GM12878 (cell line): ENCODE measurements around the gene AZU1. TPM values are rescaled to one million over a fixed set of nuclear protein-coding genes. Genes with fewer than 3 reads are reported as not detected.

Experiments used
- ATAC-seq: fragments of 200-7000 bp; cut with Tn5 transposase; 3 replicates; pipeline ENCODE4 v1.9.1; 2020; ENCODE audit warnings: mild to moderate bottlenecking, moderate library complexity
- BruUV-seq: library from RNA; stranded (reverse); fragments of 400-500 nt; replicated peaks from 2 replicates; lab custom pipeline; 2021; lab: Mats Ljungman, UMichigan
- CTCF ChIA-PET: fragments of 300-600 bp; sonication (Branson Sonifier 250); formaldehyde crosslinking; extraction: SDS; loops from one replicate; lab custom pipeline; 2021; ENCODE audit warnings: inconsistent platforms; lab: Yijun Ruan, JAX
- POLR2A ChIA-PET: fragments of 350-600 bp; formaldehyde crosslinking; extraction: SDS; loops from one replicate; lab custom pipeline; 2021; ENCODE audit warnings: inconsistent platforms; lab: Charles Lee
- RAD21 ChIA-PET: fragments of 300-600 bp; sonication (Branson Sonifier 250); formaldehyde crosslinking; loops from one replicate; lab custom pipeline; 2023; ENCODE audit warnings: antibody characterized with exemption; ENCODE audit not compliant: unreplicated experiment; lab: Charles Lee
- SMC1A ChIA-PET: fragments of 300-600 bp; sonication (Branson Sonifier 250); formaldehyde crosslinking; loops from one replicate; lab custom pipeline; 2023; ENCODE audit not compliant: unreplicated experiment, uncharacterized antibody; lab: Charles Lee
- DNase-seq: peaks from one replicate; pipeline ENCODE4 v3.0.0-alpha.2; 2011; ENCODE audit warnings: low read depth, low spot score
- FAIRE-seq: peaks from 3 replicates; lab custom pipeline; 2011; peaks lifted over from hg19 to GRCh38; lab: Jason Lieb, UNC
- H2AFZ ChIP-seq: 2 replicates; pipeline ENCODE4 v1.6.0; 2011; ENCODE audit warnings: low read depth, low read length, control low read depth; ENCODE audit not compliant: control insufficient read depth
- H3K27ac ChIP-seq: 2 replicates; pipeline ENCODE4 v1.5.1; 2011; ENCODE audit warnings: control low read depth; ENCODE audit not compliant: control insufficient read depth, insufficient read depth
- H3K27me3 ChIP-seq, 2 experiments: replicated peaks in 1 of 2; 2 replicates each; pipeline versions ENCODE4 v1.6.0 to v1.6.1; 2011; ENCODE audit warnings: low read length in 1 of 2; ENCODE audit not compliant: control insufficient read depth in 2 of 2, insufficient read depth in 2 of 2
- H3K36me3 ChIP-seq, 2 experiments: 2 replicates each; pipeline ENCODE4 v1.5.1; 2011; ENCODE audit warnings: low read length in 1 of 2; ENCODE audit not compliant: control insufficient read depth in 2 of 2, insufficient read depth in 2 of 2
- H3K4me1 ChIP-seq: 2 replicates; pipeline ENCODE4 v1.6.1; 2011; ENCODE audit warnings: mild to moderate bottlenecking, low read length, moderate library complexity, mixed read lengths; ENCODE audit not compliant: control insufficient read depth, insufficient read depth
- H3K4me2 ChIP-seq: 2 replicates; pipeline ENCODE4 v1.6.0; 2011; ENCODE audit warnings: control low read depth; ENCODE audit not compliant: control insufficient read depth, insufficient read depth
- H3K4me3 ChIP-seq: fragments of 200-600 bp; sonication (generic); 2 replicates; pipeline ENCODE4 v1.5.1; 2016
- H3K79me2 ChIP-seq: 2 replicates; pipeline ENCODE4 v1.6.0; 2011; ENCODE audit warnings: low read length; ENCODE audit not compliant: control insufficient read depth, insufficient read depth
- H3K9ac ChIP-seq: 2 replicates; pipeline ENCODE4 v1.8.0; 2011; ENCODE audit warnings: low read length, control low read depth, mixed read lengths; ENCODE audit not compliant: control insufficient read depth, insufficient read depth
- H3K9me3 ChIP-seq: replicated peaks from 3 replicates; pipeline ENCODE4 v1.5.1; 2011; ENCODE audit warnings: mild to moderate bottlenecking, low read length; ENCODE audit not compliant: control insufficient read depth, insufficient read depth
- H4K20me1 ChIP-seq: 2 replicates; pipeline ENCODE4 v1.6.0; 2011; ENCODE audit not compliant: control insufficient read depth, insufficient read depth
- BACH1 ChIP-seq: fragments of 450-650 bp; IDR thresholded peaks from 2 replicates; pipeline ENCODE4 v1.6.1; 2017; ENCODE audit warnings: mild to moderate bottlenecking, borderline replicate concordance
- BMI1 ChIP-seq: fragments of 450-650 bp; IDR thresholded peaks from 2 replicates; pipeline ENCODE4 v1.6.1; 2016; ENCODE audit warnings: mild to moderate bottlenecking, moderate library complexity, borderline replicate concordance
- GATAD2B ChIP-seq: fragments of 450-650 bp; conservative IDR thresholded peaks from 2 replicates; pipeline ENCODE4 v1.6.1; 2017; ENCODE audit warnings: low read depth, mild to moderate bottlenecking, moderate library complexity
- IKZF1 ChIP-seq: fragments of 450-650 bp; conservative IDR thresholded peaks from 2 replicates; pipeline ENCODE4 v1.6.1; 2017; ENCODE audit warnings: antibody characterized with exemption, mild to moderate bottlenecking
- MYB ChIP-seq: fragments of 150-350 bp; IDR thresholded peaks from 2 replicates; pipeline ENCODE4 v1.6.1; 2014; ENCODE audit warnings: mild to moderate bottlenecking, low read depth, low read length, borderline replicate concordance
- NBN ChIP-seq: fragments of 450-650 bp; IDR thresholded peaks from 2 replicates; pipeline ENCODE4 v1.6.1; 2016
- NFYA ChIP-seq: IDR thresholded peaks from 2 replicates; pipeline ENCODE4 v1.6.1; 2011; ENCODE audit warnings: low read depth, mild to moderate bottlenecking, low read length, improper control_type of control experiment, borderline replicate concordance
- POLR2A ChIP-seq: IDR thresholded peaks from 2 replicates; pipeline ENCODE4 v1.6.1; 2011; ENCODE audit warnings: low read depth, mild to moderate bottlenecking, low read length
- POLR2AphosphoS5 ChIP-seq: IDR thresholded peaks from 2 replicates; pipeline ENCODE4 v1.6.1; 2011; ENCODE audit warnings: mild to moderate bottlenecking, low read length, inconsistent platforms
- RCOR1 ChIP-seq: conservative IDR thresholded peaks from 2 replicates; pipeline ENCODE4 v1.6.1; 2012; ENCODE audit warnings: low read depth, low read length, improper control_type of control experiment
- SIX5 ChIP-seq: IDR thresholded peaks from 2 replicates; pipeline ENCODE4 v1.6.1; 2011; ENCODE audit warnings: mild to moderate bottlenecking, low read depth, low read length, moderate library complexity; ENCODE audit not compliant: severe bottlenecking
- SMAD1 ChIP-seq: fragments of 450-650 bp; IDR thresholded peaks from 2 replicates; pipeline ENCODE4 v1.6.1; 2018; ENCODE audit warnings: mild to moderate bottlenecking, low read depth; ENCODE audit not compliant: partially characterized antibody
- SMARCA5 ChIP-seq: fragments of 450-650 bp; IDR thresholded peaks from 2 replicates; pipeline ENCODE4 v1.6.1; 2017; ENCODE audit warnings: mild to moderate bottlenecking
- SRF ChIP-seq, 2 experiments: IDR thresholded peaks; 2 replicates each; pipeline ENCODE4 v1.6.1; 2011; ENCODE audit warnings: low read depth in 2 of 2, low read length in 2 of 2, mild to moderate bottlenecking in 1 of 2, moderate library complexity in 1 of 2
- TBL1XR1 ChIP-seq: IDR thresholded peaks from 2 replicates; pipeline ENCODE4 v1.6.1; 2012; ENCODE audit warnings: low read depth, low read length, improper control_type of control experiment
- YY1 ChIP-seq: IDR thresholded peaks from 2 replicates; pipeline ENCODE4 v1.6.1; 2011; ENCODE audit warnings: low read depth, mild to moderate bottlenecking, low read length
- ZBTB33 ChIP-seq: fragments of 450-650 bp; IDR thresholded peaks from 2 replicates; pipeline ENCODE4 v1.6.1; 2017; ENCODE audit warnings: mild to moderate bottlenecking
- ZBTB40 ChIP-seq: fragments of 450-650 bp; IDR thresholded peaks from 2 replicates; pipeline ENCODE4 v1.6.1; 2016; ENCODE audit warnings: mild to moderate bottlenecking, moderate library complexity, borderline replicate concordance
- ZNF24 ChIP-seq: fragments of 450-650 bp; IDR thresholded peaks from 2 replicates; pipeline ENCODE4 v1.6.1; 2017; ENCODE audit warnings: antibody characterized with exemption, mild to moderate bottlenecking
- WGBS: methylation state at CpG from one replicate; pipeline ENCODE4 v1.1.6; 2016; ENCODE audit warnings: low lambda C conversion rate; ENCODE audit not compliant: insufficient replicate concordance, insufficient coverage; ENCODE audit errors: missing lambda C conversion rate; 5-methylcytosine and 5-hydroxymethylcytosine counted together
- in situ Hi-C: fragments of 300-500 bp; cut with MboI; formaldehyde crosslinking; loops from 9 replicates; pipeline ENCODE4 v1.14.3; 2018; ENCODE audit warnings: mixed read lengths
- intact Hi-C: fragments of 100-400 bp; cut with micrococcal nuclease; formaldehyde crosslinking; loops from one replicate; pipeline ENCODE4 v1.14.2; 2022; ENCODE audit not compliant: unreplicated experiment
- polyA plus RNA-seq, 11 experiments: library from polyadenylated mRNA; depleted of rRNA in 4 of 11; unstranded in 6 of 11; stranded (reverse) in 5 of 11; fragments of >200 nt; fragmentation: Nextera tagmentation in 4 of 11; fragmentation: Illumina TruSeq in 1 of 11; extraction: Ambion mirVana in 4 of 11; extraction: Trizol in 1 of 11; gene quantifications; 1 replicate in 1 of 11; 2 replicates in 10 of 11; pipeline versions ENCODE4 v1.2.1 to v1.2.3, GENCODE V29; 2011 to 2016; ENCODE audit warnings: inconsistent platforms in 2 of 11, missing spikeins in 2 of 11, low read depth in 1 of 11
- total RNA-seq, 4 experiments: library from RNA; depleted of rRNA in 3 of 4; stranded (reverse); fragments of >200 nt in 3 of 4; fragmentation: Illumina TruSeq in 1 of 4; extraction: Trizol in 1 of 4; gene quantifications; 2 replicates each; pipeline versions ENCODE4 v1.2.1 to v1.2.3, GENCODE V29; 2013 to 2021

The AZU1 gene
- total and polyA plus RNA-seq, 10 of the 15 experiments (the other 5 are each of a cell fraction or from before 2014, with no cell fraction given): not detected

- CTCF ChIA-PET: no interaction called here
- no peak overlapping the region for H3K4me2 ChIP-seq
- no peak overlapping the region for H3K27ac ChIP-seq
- H3K79me2 ChIP-seq: peaks cover 38% of the 10 kb centered on the region
- intact Hi-C loops: no loop called here
- ATAC-seq: no peak
- no peak for DNase-seq
- H4K20me1 ChIP-seq: peaks cover 19% of the 10 kb centered on the region
- H2AFZ ChIP-seq: no peak overlapping the region
- H3K27me3 ChIP-seq: no peaks in the 10 kb centered on the region
- POLR2A ChIA-PET: no interaction called here
- WGBS: 99% methylated on average over 83 of the region's 93 CpGs
- no peaks in the 10 kb centered on the region for H3K4me1 ChIP-seq
- TF ChIP-seq SMARCA5 (no peak), ZBTB40 (no peak), SIX5 (no peak), SMAD1 (no peak), NFYA (no peak), BACH1 (0 out of 2 replicates have a peak, but pooled peaks have one; percentile 22), POLR2A (peak; percentile 56), ZNF24 (no peak), ZBTB33 (peak; percentile 49; the same call in 1 of the 2 replicates), BMI1 (no peak), YY1 (no peak), RCOR1 (no peak), MYB (no peak), IKZF1 (no peak), NBN (no peak), TBL1XR1 (no peak), SRF (IDR thresholded peaks at IDR 0.05; ENCODE audit: low read depth in 2 of 2, low read length in 2 of 2) (no peak), GATAD2B (no peak), POLR2AphosphoS5 (peak; percentile 56)
- H3K9ac ChIP-seq: no peak overlapping the region
- peaks cover 30 to 74% of the 10 kb centered on the region in 2 experiments; a peak in 3 of 4 replicates for H3K36me3 ChIP-seq
- H3K4me3 ChIP-seq: no peak overlapping the region
- in situ Hi-C loops: no loop called here
- RAD21 ChIA-PET: no interaction called here
- BruUV-seq: no TSS peak
- SMC1A ChIA-PET: no interaction called here
- no peaks in the 10 kb centered on the region for H3K9me3 ChIP-seq
- no peak for FAIRE-seq
These were observed 21.8 kb upstream of the AZU1 start for GRCh38 chr19:805600-806550.
